A673 (cell line): ENCODE results near the gene OSGEP.

ENCODE experiments used
- CTCF ChIP-seq: fragments of 300-800, 200-600 bp; sonication (generic); conservative IDR thresholded peaks from 2 replicates; pipeline ENCODE4 v1.5.1; 2017; ENCODE audit warnings: low read depth, mild to moderate bottlenecking, antibody characterized with exemption, low read length, moderate library complexity, mixed read lengths
- EZH2 ChIP-seq: fragments of 200-600 bp; sonication (generic); IDR thresholded peaks from 2 replicates; pipeline ENCODE4 v1.6.1; 2017; ENCODE audit warnings: borderline replicate concordance, low read depth, mild to moderate bottlenecking, mixed read lengths, antibody characterized with exemption, low read length; ENCODE audit not compliant: poor library complexity, severe bottlenecking

GRCh38 chr14:20438664-20439063, 15.9 kb downstream of the OSGEP start:
- TF ChIP-seq CTCF (no peak), EZH2 (no peak)
